ENCODE measurements around the gene FAM81A.

FAM81A gene

GRCh38 chr15:59555696-59556095 lies 117.7 kb downstream of the FAM81A start:
- H2BK12ac ChIP-seq (ENCODE audit: low read length in 2 of 2) = no peak overlapping the region
- H2BK5ac ChIP-seq (ENCODE audit: low read depth, low read length, poor library complexity, severe bottlenecking) = no peak overlapping the region
- H3K79me1 ChIP-seq (replicated peaks; ENCODE audit: low read length, poor library complexity, severe bottlenecking) = no peaks in the 10 kb centered on the region
- 86% methylated on average over 4 of the region's 4 CpGs for WGBS
- no peak overlapping the region for H3K4ac ChIP-seq (ENCODE audit: low read depth in 1 of 2, low read length in 2 of 2)
- H3K14ac ChIP-seq (ENCODE audit: low read length in 2 of 2) = no peak overlapping the region
- DNase-seq = no peak
- no peak overlapping the region for H2BK15ac ChIP-seq (ENCODE audit: low read depth, poor library complexity, severe bottlenecking)
- no peak overlapping the region for H3K27ac ChIP-seq (ENCODE audit: low read length, poor library complexity, severe bottlenecking)
- H3K4me2 ChIP-seq (ENCODE audit: low read length, poor library complexity, severe bottlenecking) = no peak overlapping the region
- H2AFZ ChIP-seq (ENCODE audit: low read depth, low read length) = no peak overlapping the region
- H3K36me3 ChIP-seq (ENCODE audit: control insufficient read depth in 1 of 2, insufficient read depth in 2 of 2, low read depth in 1 of 2, low read length in 2 of 2) = no peaks in the 10 kb centered on the region
- H4K91ac ChIP-seq (ENCODE audit: low read length) = no peak overlapping the region
- no peak overlapping the region for H4K8ac ChIP-seq (ENCODE audit: low read length)
- no peak overlapping the region for H3K4me3 ChIP-seq (ENCODE audit: insufficient read depth in 1 of 2, low read depth in 1 of 2, low read length in 2 of 2)
- H2AK5ac ChIP-seq (ENCODE audit: low read length, severe bottlenecking) = no peak overlapping the region
- no peak overlapping the region for H3K18ac ChIP-seq (ENCODE audit: low read depth in 1 of 2, low read length in 2 of 2)
- H3K23ac ChIP-seq (ENCODE audit: low read length in 2 of 2) = no peak overlapping the region
- H3K9me3 ChIP-seq (ENCODE audit: control insufficient read depth, low read length) = no peaks in the 10 kb centered on the region
- H3K27me3 ChIP-seq (ENCODE audit: control insufficient read depth in 1 of 2, insufficient read depth in 1 of 2, low read length in 2 of 2) = no peaks in the 10 kb centered on the region
- H2BK120ac ChIP-seq (ENCODE audit: low read depth, low read length) = no peak overlapping the region
- peaks cover 2% of the 10 kb centered on the region for H3K4me1 ChIP-seq (ENCODE audit: control insufficient read depth, insufficient read depth, low read depth, low read length)
- no peak overlapping the region for H3K9ac ChIP-seq (ENCODE audit: low read length)

GRCh38 chr15:59556380-59556779 lies 118.4 kb downstream of the FAM81A start:
- H4K8ac ChIP-seq (ENCODE audit: low read length) = no peak overlapping the region
- H2AK5ac ChIP-seq (ENCODE audit: low read length, severe bottlenecking) = no peak overlapping the region
- no peak overlapping the region for H3K14ac ChIP-seq (ENCODE audit: low read length in 2 of 2)
- no peak overlapping the region for H3K27ac ChIP-seq (ENCODE audit: low read length, poor library complexity, severe bottlenecking)
- no peak overlapping the region for H2AFZ ChIP-seq (ENCODE audit: low read depth, low read length)
- no peak for DNase-seq
- H2BK5ac ChIP-seq (ENCODE audit: low read depth, low read length, poor library complexity, severe bottlenecking) = no peak overlapping the region
- H3K4me1 ChIP-seq (ENCODE audit: control insufficient read depth, insufficient read depth, low read depth, low read length) = peaks cover 2% of the 10 kb centered on the region
- no peak overlapping the region for H3K4me3 ChIP-seq (ENCODE audit: insufficient read depth in 1 of 2, low read depth in 1 of 2, low read length in 2 of 2)
- no peak overlapping the region for H3K4ac ChIP-seq (ENCODE audit: low read depth in 1 of 2, low read length in 2 of 2)
- no peak overlapping the region for H3K9ac ChIP-seq (ENCODE audit: low read length)
- H3K18ac ChIP-seq (ENCODE audit: low read depth in 1 of 2, low read length in 2 of 2) = no peak overlapping the region
- no peaks in the 10 kb centered on the region for H3K36me3 ChIP-seq (ENCODE audit: control insufficient read depth in 1 of 2, insufficient read depth in 2 of 2, low read depth in 1 of 2, low read length in 2 of 2)
- no peak overlapping the region for H4K91ac ChIP-seq (ENCODE audit: low read length)
- no peak overlapping the region for H2BK15ac ChIP-seq (ENCODE audit: low read depth, poor library complexity, severe bottlenecking)
- no peak overlapping the region for H3K4me2 ChIP-seq (ENCODE audit: low read length, poor library complexity, severe bottlenecking)
- 93% methylated on average over 2 of the region's 2 CpGs for WGBS
- H2BK120ac ChIP-seq (ENCODE audit: low read depth, low read length) = no peak overlapping the region
- H3K79me1 ChIP-seq (replicated peaks; ENCODE audit: low read length, poor library complexity, severe bottlenecking) = no peaks in the 10 kb centered on the region
- no peak overlapping the region for H2BK12ac ChIP-seq (ENCODE audit: low read length in 2 of 2)
- H3K27me3 ChIP-seq (ENCODE audit: control insufficient read depth in 1 of 2, insufficient read depth in 1 of 2, low read length in 2 of 2) = no peaks in the 10 kb centered on the region
- H3K9me3 ChIP-seq (ENCODE audit: control insufficient read depth, low read length) = no peaks in the 10 kb centered on the region
- H3K23ac ChIP-seq (ENCODE audit: low read length in 2 of 2) = no peak overlapping the region

GRCh38 chr15:59557581-59557980 lies 119.6 kb downstream of the FAM81A start:
- H3K9ac ChIP-seq (ENCODE audit: low read length) = no peak overlapping the region
- H3K27ac ChIP-seq (ENCODE audit: low read length, poor library complexity, severe bottlenecking) = no peak overlapping the region
- H4K91ac ChIP-seq (ENCODE audit: low read length) = no peak overlapping the region
- DNase-seq = no peak
- H2BK120ac ChIP-seq (ENCODE audit: low read depth, low read length) = no peak overlapping the region
- H4K8ac ChIP-seq (ENCODE audit: low read length) = no peak overlapping the region
- no peak overlapping the region for H2BK5ac ChIP-seq (ENCODE audit: low read depth, low read length, poor library complexity, severe bottlenecking)
- H3K4me3 ChIP-seq (ENCODE audit: insufficient read depth in 1 of 2, low read depth in 1 of 2, low read length in 2 of 2) = no peak overlapping the region
- no peaks in the 10 kb centered on the region for H3K79me1 ChIP-seq (replicated peaks; ENCODE audit: low read length, poor library complexity, severe bottlenecking)
- no peaks in the 10 kb centered on the region for H3K9me3 ChIP-seq (ENCODE audit: control insufficient read depth, low read length)
- H3K18ac ChIP-seq (ENCODE audit: low read depth in 1 of 2, low read length in 2 of 2) = no peak overlapping the region
- H2BK15ac ChIP-seq (ENCODE audit: low read depth, poor library complexity, severe bottlenecking) = no peak overlapping the region
- H3K14ac ChIP-seq (ENCODE audit: low read length in 2 of 2) = no peak overlapping the region
- 90% methylated on average over 2 of the region's 3 CpGs for WGBS
- H2AFZ ChIP-seq (ENCODE audit: low read depth, low read length) = no peak overlapping the region
- peaks cover 2% of the 10 kb centered on the region for H3K4me1 ChIP-seq (ENCODE audit: control insufficient read depth, insufficient read depth, low read depth, low read length)
- H3K36me3 ChIP-seq (ENCODE audit: control insufficient read depth in 1 of 2, insufficient read depth in 2 of 2, low read depth in 1 of 2, low read length in 2 of 2) = no peaks in the 10 kb centered on the region
- no peak overlapping the region for H2AK5ac ChIP-seq (ENCODE audit: low read length, severe bottlenecking)
- H3K4ac ChIP-seq (ENCODE audit: low read depth in 1 of 2, low read length in 2 of 2) = no peak overlapping the region
- no peak overlapping the region for H2BK12ac ChIP-seq (ENCODE audit: low read length in 2 of 2)
- H3K4me2 ChIP-seq (ENCODE audit: low read length, poor library complexity, severe bottlenecking) = no peak overlapping the region
- H3K27me3 ChIP-seq (ENCODE audit: control insufficient read depth in 1 of 2, insufficient read depth in 1 of 2, low read length in 2 of 2) = no peaks in the 10 kb centered on the region
- no peak overlapping the region for H3K23ac ChIP-seq (ENCODE audit: low read length in 2 of 2)

GRCh38 chr15:59558851-59559250 lies 120.9 kb downstream of the FAM81A start:
- peak overlapping the region in 1 of 2 experiments; percentile 31 for H3K4me3 ChIP-seq (ENCODE audit: insufficient read depth in 1 of 2, low read depth in 1 of 2, low read length in 2 of 2)
- H3K4me1 ChIP-seq (ENCODE audit: control insufficient read depth, insufficient read depth, low read depth, low read length) = no peaks in the 10 kb centered on the region
- no peak overlapping the region for H3K4ac ChIP-seq (ENCODE audit: low read depth in 1 of 2, low read length in 2 of 2)
- no peak overlapping the region for H2AFZ ChIP-seq (ENCODE audit: low read depth, low read length)
- no peaks in the 10 kb centered on the region for H3K9me3 ChIP-seq (ENCODE audit: control insufficient read depth, low read length)
- no peak overlapping the region for H2AK5ac ChIP-seq (ENCODE audit: low read length, severe bottlenecking)
- no peak overlapping the region for H3K4me2 ChIP-seq (ENCODE audit: low read length, poor library complexity, severe bottlenecking)
- H3K36me3 ChIP-seq (ENCODE audit: control insufficient read depth in 1 of 2, insufficient read depth in 2 of 2, low read depth in 1 of 2, low read length in 2 of 2) = no peaks in the 10 kb centered on the region
- no peak overlapping the region for H3K9ac ChIP-seq (ENCODE audit: low read length)
- no peak overlapping the region for H4K8ac ChIP-seq (ENCODE audit: low read length)
- no peak overlapping the region for H4K91ac ChIP-seq (ENCODE audit: low read length)
- no peaks in the 10 kb centered on the region for H3K79me1 ChIP-seq (replicated peaks; ENCODE audit: low read length, poor library complexity, severe bottlenecking)
- H2BK12ac ChIP-seq (ENCODE audit: low read length in 2 of 2) = no peak overlapping the region
- H3K18ac ChIP-seq (ENCODE audit: low read depth in 1 of 2, low read length in 2 of 2) = no peak overlapping the region
- no peak overlapping the region for H3K14ac ChIP-seq (ENCODE audit: low read length in 2 of 2)
- H2BK15ac ChIP-seq (ENCODE audit: low read depth, poor library complexity, severe bottlenecking) = no peak overlapping the region
- no peak overlapping the region for H2BK120ac ChIP-seq (ENCODE audit: low read depth, low read length)
- no peak for DNase-seq
- H3K27ac ChIP-seq (ENCODE audit: low read length, poor library complexity, severe bottlenecking) = no peak overlapping the region
- H3K27me3 ChIP-seq (ENCODE audit: control insufficient read depth in 1 of 2, insufficient read depth in 1 of 2, low read length in 2 of 2) = no peaks in the 10 kb centered on the region
- H3K23ac ChIP-seq (ENCODE audit: low read length in 2 of 2) = no peak overlapping the region
- H2BK5ac ChIP-seq (ENCODE audit: low read depth, low read length, poor library complexity, severe bottlenecking) = no peak overlapping the region
- no CpG with 5 or more reads among the region's 1 CpG for WGBS

Data from mesenchymal stem cell (in vitro differentiated cells and primary cell).